Muscle layer of duodenum (tissue), 2 donors: ENCODE data around the gene GNG12.
A peak's percentile ranks its signal among the peaks of the same experiment; 100 is the strongest.

Experiments
- H3K27ac ChIP-seq: one replicate; pipeline ENCODE4 v1.7.0; 2013; ENCODE audit warnings: mild to moderate bottlenecking, low read length
- H3K27me3 ChIP-seq: one replicate; pipeline ENCODE4 v1.7.0; 2013; ENCODE audit warnings: low read depth, mild to moderate bottlenecking, control low read depth, low read length
- H3K36me3 ChIP-seq, 2 donors: one replicate each; pipeline ENCODE4 v1.7.0; 2013; ENCODE audit warnings: low read length in 2 of 2, control low read depth in 1 of 2, mild to moderate bottlenecking in 1 of 2; ENCODE audit not compliant: insufficient read depth in 2 of 2, control insufficient read depth in 1 of 2
- H3K4me1 ChIP-seq, 2 donors: one replicate each; pipeline ENCODE4 v1.7.0; 2013; ENCODE audit warnings: low read length in 2 of 2, mild to moderate bottlenecking in 2 of 2, control low read depth in 1 of 2, moderate library complexity in 1 of 2; ENCODE audit not compliant: insufficient read depth in 2 of 2, control insufficient read depth in 1 of 2
- H3K4me3 ChIP-seq, 2 donors: one replicate each; pipeline ENCODE4 v1.7.0; 2013; ENCODE audit warnings: low read length in 2 of 2, low read depth in 1 of 2, mild to moderate bottlenecking in 1 of 2
- H3K9me3 ChIP-seq, 2 donors: one replicate each; pipeline ENCODE4 v1.7.0; 2013; ENCODE audit warnings: low read length in 2 of 2, control low read depth in 1 of 2, mild to moderate bottlenecking in 1 of 2; ENCODE audit not compliant: control insufficient read depth in 1 of 2
- donor health status: healthy.

GNG12 gene

GRCh38 chr1:67713057-67713846 is 120.0 kb downstream of the GNG12 start:
- no peaks in the 10 kb centered on the region for H3K36me3 ChIP-seq
- H3K27ac ChIP-seq, result peak overlapping the region; percentile 77

DNA sequence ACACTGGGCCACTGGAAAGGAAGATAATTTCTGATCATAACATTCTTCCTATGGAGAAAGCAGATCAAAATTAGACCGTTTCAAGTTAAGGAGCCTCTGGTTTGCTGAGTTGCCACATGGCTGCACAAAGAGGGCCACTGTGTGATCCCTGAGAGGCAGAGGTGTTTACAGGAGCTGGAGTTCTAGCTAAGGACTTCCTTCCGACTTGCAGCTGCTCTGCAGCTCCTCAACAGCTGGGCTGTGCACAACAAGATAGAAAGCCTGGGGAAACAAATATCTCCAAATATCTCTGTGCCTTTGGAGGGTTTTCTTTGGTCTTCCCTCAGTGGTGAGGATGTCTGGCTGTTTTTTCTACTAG is 121.4 kb downstream of the GNG12 start:
- no peak overlapping the region for H3K27ac ChIP-seq
- no peaks in the 10 kb centered on the region for H3K9me3 ChIP-seq
- peaks cover 24 to 25% of the 10 kb centered on the region in 2 donors for H3K4me1 ChIP-seq
- no peaks in the 10 kb centered on the region for H3K27me3 ChIP-seq
- H3K4me3 ChIP-seq, result no peak overlapping the region
- no peaks in the 10 kb centered on the region for H3K36me3 ChIP-seq

More at GRCh38 chr1:67713057-67713846, 120.0 kb downstream of the GNG12 start:
- H3K9me3 ChIP-seq, result no peaks in the 10 kb centered on the region
- H3K4me1 ChIP-seq, result peaks cover 19 to 26% of the 10 kb centered on the region in 2 donors
- H3K27me3 ChIP-seq, result no peaks in the 10 kb centered on the region
- H3K4me3 ChIP-seq, result no peak overlapping the region

DNA sequence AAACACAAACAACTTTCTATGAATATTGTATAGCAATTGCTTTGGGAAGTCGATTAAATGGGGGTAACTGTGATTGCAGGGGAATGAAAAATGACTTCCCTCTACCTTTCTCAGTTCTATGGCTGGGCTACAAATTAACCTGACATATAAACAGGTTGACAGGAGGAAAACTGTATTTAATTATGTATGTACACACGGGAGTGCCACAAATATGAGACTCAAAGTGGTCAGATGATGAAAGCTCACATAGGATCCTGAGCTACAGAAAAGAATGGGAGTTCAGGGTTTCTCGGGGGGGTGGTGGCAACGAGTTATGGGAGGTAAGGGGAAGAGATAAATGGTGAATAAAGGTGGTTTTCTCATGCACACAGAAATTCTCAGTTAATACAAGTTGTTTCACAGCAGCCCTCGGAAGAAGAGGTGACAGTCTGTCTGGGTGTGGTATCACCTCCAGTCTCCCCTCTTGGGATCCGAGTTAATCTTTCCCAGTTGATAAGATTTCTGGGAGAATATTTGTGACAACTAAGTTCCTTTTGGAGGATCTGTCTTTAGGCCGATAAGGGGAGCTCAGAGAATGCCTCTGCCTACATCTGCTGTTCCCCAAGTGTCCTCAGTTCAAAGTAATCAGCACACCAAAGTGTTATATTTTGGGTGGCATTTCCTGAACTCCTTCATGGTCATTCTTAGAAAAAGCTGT is 122.0 kb downstream of the GNG12 start:
- H3K27me3 ChIP-seq, result no peaks in the 10 kb centered on the region
- no peak overlapping the region for H3K4me3 ChIP-seq
- no peak overlapping the region for H3K27ac ChIP-seq
- no peaks in the 10 kb centered on the region for H3K36me3 ChIP-seq
- peaks cover 19 to 26% of the 10 kb centered on the region in 2 donors for H3K4me1 ChIP-seq
- H3K9me3 ChIP-seq, result no peaks in the 10 kb centered on the region

GRCh38 chr1:67710417-67710816 is 122.8 kb downstream of the GNG12 start:
- peaks cover 19 to 32% of the 10 kb centered on the region in 2 donors for H3K4me1 ChIP-seq

GRCh38 chr1:67708606-67709005 is 124.7 kb downstream of the GNG12 start:
- H3K4me1 ChIP-seq, result peaks cover 14 to 29% of the 10 kb centered on the region in 2 donors
- no peak overlapping the region for H3K4me3 ChIP-seq
- no peak overlapping the region for H3K27ac ChIP-seq
- no peaks in the 10 kb centered on the region for H3K9me3 ChIP-seq
- H3K36me3 ChIP-seq, result peaks cover 3 to 14% of the 10 kb centered on the region in 2 donors
- no peaks in the 10 kb centered on the region for H3K27me3 ChIP-seq

More at GRCh38 chr1:67710417-67710816, 122.8 kb downstream of the GNG12 start:
- Histone ChIP-seq H3K36me3 (peaks cover 0 to 3% of the 10 kb centered on the region in 2 donors), H3K27me3 (no peaks in the 10 kb centered on the region), H3K4me3 (no peak overlapping the region), H3K27ac (no peak overlapping the region), H3K9me3 (no peaks in the 10 kb centered on the region)

GRCh38 chr1:67705735-67706453 is 127.4 kb downstream of the GNG12 start:
- no peak overlapping the region for H3K4me3 ChIP-seq
- peaks cover 3 to 17% of the 10 kb centered on the region in 2 donors for H3K36me3 ChIP-seq
- H3K4me1 ChIP-seq, result peaks cover 0 to 16% of the 10 kb centered on the region in 2 donors
- H3K9me3 ChIP-seq, result no peaks in the 10 kb centered on the region
- no peak overlapping the region for H3K27ac ChIP-seq
- no peaks in the 10 kb centered on the region for H3K27me3 ChIP-seq

GRCh38 chr1:67704351-67704750 is 128.9 kb downstream of the GNG12 start:
- Histone ChIP-seq H3K4me3 (no peak overlapping the region), H3K9me3 (no peaks in the 10 kb centered on the region), H3K36me3 (peaks cover 3 to 17% of the 10 kb centered on the region in 2 donors), H3K27me3 (no peaks in the 10 kb centered on the region), H3K4me1 (peaks cover 0 to 16% of the 10 kb centered on the region in 2 donors), H3K27ac (no peak overlapping the region)

DNA sequence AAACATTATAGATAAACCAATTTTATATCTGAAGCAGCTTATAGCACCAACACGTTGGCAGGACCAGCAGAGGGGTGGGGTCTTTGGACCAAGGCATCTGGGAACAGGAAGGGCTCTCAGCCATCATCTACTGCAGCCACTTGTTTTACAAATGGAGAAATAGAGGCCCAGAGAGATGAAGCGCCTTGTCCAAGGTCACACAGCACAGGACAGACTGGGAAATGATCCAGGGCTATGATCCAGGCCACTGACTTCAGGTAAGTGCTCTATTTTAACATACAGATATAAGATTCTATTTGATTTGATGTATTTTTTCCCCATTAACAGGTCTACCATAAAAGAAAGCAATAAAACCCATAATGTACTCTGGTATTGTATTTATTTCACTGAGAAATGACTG is 131.4 kb downstream of the GNG12 start:
- Histone ChIP-seq H3K9me3 (no peaks in the 10 kb centered on the region), H3K27ac (no peak overlapping the region), H3K27me3 (no peaks in the 10 kb centered on the region), H3K4me1 (peaks cover 0 to 8% of the 10 kb centered on the region in 2 donors), H3K4me3 (no peak overlapping the region), H3K36me3 (peaks cover 3 to 17% of the 10 kb centered on the region in 2 donors)

GRCh38 chr1:67700692-67701410 is 132.4 kb downstream of the GNG12 start:
- H3K36me3 ChIP-seq, result peaks cover 3 to 17% of the 10 kb centered on the region in 2 donors
- H3K4me3 ChIP-seq, result no peak overlapping the region
- no peak overlapping the region for H3K27ac ChIP-seq
- no peaks in the 10 kb centered on the region for H3K9me3 ChIP-seq
- peaks cover 0 to 2% of the 10 kb centered on the region in 2 donors for H3K4me1 ChIP-seq
- H3K27me3 ChIP-seq, result no peaks in the 10 kb centered on the region

GRCh38 chr1:67700220-67700619 is 133.0 kb downstream of the GNG12 start:
- H3K9me3 ChIP-seq, result no peaks in the 10 kb centered on the region
- H3K4me3 ChIP-seq, result no peak overlapping the region
- H3K27ac ChIP-seq, result no peak overlapping the region
- H3K36me3 ChIP-seq, result peaks cover 3 to 12% of the 10 kb centered on the region in 2 donors
- no peaks in the 10 kb centered on the region for H3K4me1 ChIP-seq
- no peaks in the 10 kb centered on the region for H3K27me3 ChIP-seq
